ENCODE results near the gene NBEA.

Gene NBEA

GRCh38 chr13:35255241-35255640 is 313.2 kb downstream of the NBEA start:
- no peak overlapping the region for H3K4me3 ChIP-seq (ENCODE audit: low read depth, low read length)
- TF ChIP-seq CTCF (IDR thresholded peaks at IDR 0.05; ENCODE audit: control insufficient read depth, extremely low read depth, insufficient read depth) = no peak
- DNase-seq (ENCODE audit: low read depth) = no peak

- H3K4me3 ChIP-seq (ENCODE audit: low read depth, low read length) = no peak overlapping the region
- TF ChIP-seq CTCF (IDR thresholded peaks at IDR 0.05; ENCODE audit: control insufficient read depth, extremely low read depth, insufficient read depth) = no peak
- DNase-seq (ENCODE audit: low read depth) = no peak
Measured at GRCh38 chr13:35256459-35257148, 314.5 kb downstream of the NBEA start.

- no peak for TF ChIP-seq CTCF (IDR thresholded peaks at IDR 0.05; ENCODE audit: control insufficient read depth, extremely low read depth, insufficient read depth)
- H3K4me3 ChIP-seq (ENCODE audit: low read depth, low read length) = no peak overlapping the region
- no peak for DNase-seq (ENCODE audit: low read depth)
Measured at GRCh38 chr13:35260316-35260715, 318.2 kb downstream of the NBEA start.

GRCh38 chr13:35266412-35266811 is 324.3 kb downstream of the NBEA start:
- no peak for DNase-seq (ENCODE audit: low read depth)
- TF ChIP-seq CTCF (IDR thresholded peaks at IDR 0.05; ENCODE audit: control insufficient read depth, extremely low read depth, insufficient read depth) = no peak
- H3K4me3 ChIP-seq (ENCODE audit: low read depth, low read length) = no peak overlapping the region

- no peak for DNase-seq (ENCODE audit: low read depth)
- no peak for TF ChIP-seq CTCF (IDR thresholded peaks at IDR 0.05; ENCODE audit: control insufficient read depth, extremely low read depth, insufficient read depth)
- no peak overlapping the region for H3K4me3 ChIP-seq (ENCODE audit: low read depth, low read length)
Measured at GRCh38 chr13:35278917-35279316, 336.8 kb downstream of the NBEA start.

GRCh38 chr13:35279500-35279899 is 337.4 kb downstream of the NBEA start:
- H3K4me3 ChIP-seq (ENCODE audit: low read depth, low read length) = no peak overlapping the region
- no peak for DNase-seq (ENCODE audit: low read depth)

More at GRCh38 chr13:35279500-35279899, 337.4 kb downstream of the NBEA start:
- no peak for TF ChIP-seq CTCF (IDR thresholded peaks at IDR 0.05; ENCODE audit: control insufficient read depth, extremely low read depth, insufficient read depth)
